Measurements from ENCODE around the gene TOX2. TPM values are rescaled to one million over a fixed set of nuclear protein-coding genes. Genes with fewer than 3 reads are reported as not detected.

The TOX2 gene
- total RNA-seq, 1 experiment from 2014 or later = 117 TPM

DNA sequence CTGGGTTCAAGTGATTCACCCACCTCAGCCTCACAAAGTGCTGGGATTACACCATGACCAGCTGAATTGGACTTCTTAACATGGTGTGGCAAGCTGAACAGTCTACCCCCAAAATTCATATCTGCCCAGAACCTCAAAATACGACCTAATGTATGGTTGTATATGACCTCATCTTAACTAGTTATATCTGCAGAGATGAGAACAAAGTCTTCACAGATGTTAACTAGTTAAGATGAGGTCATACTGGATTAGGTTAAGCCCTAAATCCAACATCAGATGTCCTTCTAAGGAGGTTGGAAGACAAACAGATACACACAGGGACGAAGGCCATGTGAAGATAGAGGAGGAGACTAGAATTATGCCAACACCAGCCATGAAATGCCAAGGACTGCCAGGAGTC, 169.8 kb downstream of the TOX2 start:
- no peak for DNase-seq (ENCODE audit: low spot score)
- no peaks in the 10 kb centered on the region for H3K36me3 ChIP-seq (ENCODE audit: insufficient read depth, low read length, poor library complexity, severe bottlenecking)
- ChIA-PET CTCF (no interaction called here), POLR2A (ENCODE audit: low non-redundant PET) (no interaction called here)
- no peak overlapping the region for H3K27ac ChIP-seq (ENCODE audit: low read depth, low read length, poor library complexity, severe bottlenecking)
- intact Hi-C loops (cut with micrococcal nuclease; ENCODE audit: unreplicated experiment) = loop anchor here (5.0 kb wide), 2 partner anchors 157 to 637 kb away; no protein-coding TSS in a partner anchor
- TF ChIP-seq, protein P1, sequence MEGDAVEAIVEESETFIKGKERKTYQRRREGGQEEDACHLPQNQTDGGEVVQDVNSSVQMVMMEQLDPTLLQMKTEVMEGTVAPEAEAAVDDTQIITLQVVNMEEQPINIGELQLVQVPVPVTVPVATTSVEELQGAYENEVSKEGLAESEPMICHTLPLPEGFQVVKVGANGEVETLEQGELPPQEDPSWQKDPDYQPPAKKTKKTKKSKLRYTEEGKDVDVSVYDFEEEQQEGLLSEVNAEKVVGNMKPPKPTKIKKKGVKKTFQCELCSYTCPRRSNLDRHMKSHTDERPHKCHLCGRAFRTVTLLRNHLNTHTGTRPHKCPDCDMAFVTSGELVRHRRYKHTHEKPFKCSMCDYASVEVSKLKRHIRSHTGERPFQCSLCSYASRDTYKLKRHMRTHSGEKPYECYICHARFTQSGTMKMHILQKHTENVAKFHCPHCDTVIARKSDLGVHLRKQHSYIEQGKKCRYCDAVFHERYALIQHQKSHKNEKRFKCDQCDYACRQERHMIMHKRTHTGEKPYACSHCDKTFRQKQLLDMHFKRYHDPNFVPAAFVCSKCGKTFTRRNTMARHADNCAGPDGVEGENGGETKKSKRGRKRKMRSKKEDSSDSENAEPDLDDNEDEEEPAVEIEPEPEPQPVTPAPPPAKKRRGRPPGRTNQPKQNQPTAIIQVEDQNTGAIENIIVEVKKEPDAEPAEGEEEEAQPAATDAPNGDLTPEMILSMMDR (conservative IDR thresholded peaks at IDR 0.05; ENCODE audit: low read depth, low read length) = no peak
- no peak for TF ChIP-seq EZH2 (IDR thresholded peaks at IDR 0.05; ENCODE audit: borderline replicate concordance, low read depth, low read length, poor library complexity, severe bottlenecking)
- peaks cover 6% of the 10 kb centered on the region for H3K4me1 ChIP-seq (ENCODE audit: insufficient read depth, low read length, poor library complexity, severe bottlenecking)
- no peaks in the 10 kb centered on the region for H3K9me3 ChIP-seq (ENCODE audit: low read depth, low read length, poor library complexity, severe bottlenecking)
- H3K4me3 ChIP-seq (ENCODE audit: low read depth, low read length, poor library complexity, severe bottlenecking) = no peak overlapping the region
- BruUV-seq (replicated peaks) = no TSS peak
- no peaks in the 10 kb centered on the region for H3K27me3 ChIP-seq (replicated peaks; ENCODE audit: insufficient read depth, low read depth, low read length, poor library complexity)

DNA sequence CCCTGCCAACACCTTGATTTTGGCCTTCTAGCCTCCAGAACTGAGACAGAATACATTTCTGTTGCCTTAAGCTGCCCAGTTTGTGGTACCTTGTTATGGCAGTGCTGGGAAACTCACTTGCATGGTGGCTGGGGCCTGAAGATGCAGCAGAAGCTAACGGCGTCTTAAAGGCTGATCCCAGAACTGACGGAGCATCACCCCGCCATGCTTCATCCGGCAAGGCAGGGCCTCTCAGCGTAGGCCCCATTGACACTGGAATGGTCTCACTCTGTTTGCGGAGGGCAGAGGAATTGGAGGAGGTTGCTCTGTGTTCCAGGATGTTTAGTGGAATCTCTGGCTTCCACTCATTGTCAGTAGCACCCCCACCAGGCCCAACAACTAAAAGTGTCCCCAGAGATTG, 170.2 kb downstream of the TOX2 start:
- Histone ChIP-seq H3K4me3 (ENCODE audit: low read depth, low read length, poor library complexity, severe bottlenecking) (no peak overlapping the region), H3K27ac (ENCODE audit: low read depth, low read length, poor library complexity, severe bottlenecking) (no peak overlapping the region), H3K36me3 (ENCODE audit: insufficient read depth, low read length, poor library complexity, severe bottlenecking) (no peaks in the 10 kb centered on the region), H3K27me3 (replicated peaks; ENCODE audit: insufficient read depth, low read depth, low read length, poor library complexity) (no peaks in the 10 kb centered on the region), H3K9me3 (ENCODE audit: low read depth, low read length, poor library complexity, severe bottlenecking) (no peaks in the 10 kb centered on the region), H3K4me1 (ENCODE audit: insufficient read depth, low read length, poor library complexity, severe bottlenecking) (peaks cover 6% of the 10 kb centered on the region)
- intact Hi-C loops (cut with micrococcal nuclease; ENCODE audit: unreplicated experiment) = loop anchor here (5.0 kb wide), 2 partner anchors 158 to 638 kb away; no protein-coding TSS in a partner anchor
- BruUV-seq (replicated peaks) = no TSS peak
- POLR2A ChIA-PET (ENCODE audit: low non-redundant PET) = interaction anchor here (0.6 kb wide), 1 partner anchor 340 kb away, joined by 7 read pairs; no protein-coding TSS in a partner anchor
- no peak for DNase-seq (ENCODE audit: low spot score)
- CTCF ChIA-PET = no interaction called here
- TF ChIP-seq, protein P1 (conservative IDR thresholded peaks at IDR 0.05; ENCODE audit: low read depth, low read length) = no peak
- TF ChIP-seq EZH2 (IDR thresholded peaks at IDR 0.05; ENCODE audit: borderline replicate concordance, low read depth, low read length, poor library complexity, severe bottlenecking) = no peak

DNA sequence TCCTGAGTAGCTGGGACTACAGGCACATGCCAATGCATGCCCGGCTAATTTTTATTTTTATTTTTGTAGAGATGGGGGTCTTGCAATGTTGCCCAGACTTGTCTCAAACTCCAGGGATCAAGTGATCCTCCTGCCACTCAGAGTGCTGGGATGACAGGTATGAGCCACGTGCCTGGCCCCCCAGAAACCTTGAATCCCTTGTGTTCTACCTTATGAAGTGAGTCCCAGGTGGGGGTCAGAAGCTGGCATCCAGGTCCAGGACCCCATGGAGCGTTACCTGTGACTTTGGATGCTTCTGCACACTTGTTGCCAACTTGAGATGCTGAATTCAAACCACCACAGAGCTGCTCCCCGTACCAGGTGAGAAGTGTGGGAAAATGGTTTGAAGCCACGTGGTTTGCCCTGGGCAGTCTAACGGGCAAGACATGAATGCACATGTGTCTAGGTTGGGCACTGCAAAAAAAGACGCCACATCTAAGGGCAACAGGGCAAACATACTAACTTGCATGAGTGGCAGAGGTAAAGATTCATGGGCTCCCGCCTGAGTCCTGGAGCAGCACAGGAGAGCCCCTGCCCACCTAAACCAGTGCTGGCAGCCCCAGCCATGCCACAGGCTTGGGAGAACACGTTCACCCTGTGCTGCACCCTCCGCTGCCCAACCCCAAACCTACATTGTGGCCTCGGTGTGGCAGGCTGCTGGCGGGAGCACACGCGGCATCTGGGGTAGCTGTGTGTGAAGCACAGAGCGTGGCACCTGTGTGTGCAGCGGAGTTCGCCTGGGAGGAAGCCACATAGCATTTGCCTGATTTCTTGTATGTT, 171.2 kb downstream of the TOX2 start:
- POLR2A ChIA-PET (ENCODE audit: low non-redundant PET) = no interaction called here
- Histone ChIP-seq H3K27me3 (replicated peaks; ENCODE audit: insufficient read depth, low read depth, low read length, poor library complexity) (no peaks in the 10 kb centered on the region), H3K27ac (ENCODE audit: low read depth, low read length, poor library complexity, severe bottlenecking) (no peak overlapping the region), H3K4me1 (ENCODE audit: insufficient read depth, low read length, poor library complexity, severe bottlenecking) (peaks cover 6% of the 10 kb centered on the region), H3K36me3 (ENCODE audit: insufficient read depth, low read length, poor library complexity, severe bottlenecking) (no peaks in the 10 kb centered on the region), H3K4me3 (ENCODE audit: low read depth, low read length, poor library complexity, severe bottlenecking) (no peak overlapping the region), H3K9me3 (ENCODE audit: low read depth, low read length, poor library complexity, severe bottlenecking) (no peaks in the 10 kb centered on the region)
- TF ChIP-seq, protein P1 (conservative IDR thresholded peaks at IDR 0.05; ENCODE audit: low read depth, low read length) = no peak
- DNase-seq (ENCODE audit: low spot score) = no peak
- no TSS peak for BruUV-seq (replicated peaks)
- CTCF ChIA-PET = no interaction called here
- intact Hi-C loops (cut with micrococcal nuclease; ENCODE audit: unreplicated experiment) = no loop called here

Data from A673 (cell line).